ENCODE measurements around the gene DNM3.

DNM3 gene

DNA sequence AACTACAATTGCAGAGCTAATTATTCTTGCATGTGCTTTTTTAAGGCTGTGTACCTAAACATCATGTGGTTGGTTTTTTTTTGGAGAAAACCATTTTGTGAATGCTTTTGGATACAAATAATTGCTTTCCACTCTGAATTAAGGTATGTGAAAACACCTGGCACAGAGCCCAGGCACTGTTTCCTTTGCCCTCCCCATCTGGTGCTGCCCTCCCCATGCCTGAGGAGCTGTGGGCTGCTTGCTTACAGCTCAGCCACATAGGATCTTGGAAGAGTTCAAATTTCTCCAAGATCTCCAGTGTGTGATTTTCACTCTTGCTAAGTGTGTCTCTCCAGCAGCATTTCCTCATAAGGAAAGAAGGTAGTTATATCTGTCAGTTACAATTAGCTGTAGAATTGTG lies 27.8 kb downstream of the DNM3 start:
- no peak for DNase-seq (ENCODE audit: low read depth, low spot score)

GRCh38 chr1:171871848-171872247 lies 30.6 kb downstream of the DNM3 start:
- DNase-seq (ENCODE audit: low read depth, low spot score) = no peak

DNA sequence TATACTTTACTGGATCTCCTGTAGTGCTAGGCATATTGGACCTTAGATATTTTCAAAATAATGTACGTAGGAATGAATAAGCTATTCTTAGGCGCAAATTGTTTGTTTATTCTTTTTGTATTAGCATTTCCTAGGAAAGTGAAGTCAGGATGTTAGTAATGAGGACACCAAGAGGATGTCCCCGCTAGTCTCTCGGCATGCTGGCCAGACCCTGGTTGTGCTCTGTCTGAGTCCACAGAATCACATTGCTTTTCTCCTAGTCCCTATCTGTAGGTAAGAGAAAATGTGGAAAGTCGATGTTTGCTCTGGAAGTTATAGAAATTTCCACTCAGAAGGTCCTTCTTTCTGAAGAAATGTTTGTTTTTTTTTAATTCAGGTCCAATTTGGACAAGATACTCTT lies 31.1 kb downstream of the DNM3 start:
- no peak for DNase-seq (ENCODE audit: low read depth, low spot score)

GRCh38 chr1:171873664-171874063 lies 32.4 kb downstream of the DNM3 start:
- DNase-seq (ENCODE audit: low read depth, low spot score) = no peak

GRCh38 chr1:171877701-171878100 lies 36.4 kb downstream of the DNM3 start:
- no peak for DNase-seq (ENCODE audit: low read depth, low spot score)

- no peak for DNase-seq (ENCODE audit: low read depth, low spot score)
Measured at GRCh38 chr1:171879556-171879955, 38.3 kb downstream of the DNM3 start.

- no peak for DNase-seq (ENCODE audit: low read depth, low spot score)
Measured at GRCh38 chr1:171881442-171881841, 40.1 kb downstream of the DNM3 start.

GRCh38 chr1:171883849-171884248 lies 42.6 kb downstream of the DNM3 start:
- no peak for DNase-seq (ENCODE audit: low read depth, low spot score)

DNA sequence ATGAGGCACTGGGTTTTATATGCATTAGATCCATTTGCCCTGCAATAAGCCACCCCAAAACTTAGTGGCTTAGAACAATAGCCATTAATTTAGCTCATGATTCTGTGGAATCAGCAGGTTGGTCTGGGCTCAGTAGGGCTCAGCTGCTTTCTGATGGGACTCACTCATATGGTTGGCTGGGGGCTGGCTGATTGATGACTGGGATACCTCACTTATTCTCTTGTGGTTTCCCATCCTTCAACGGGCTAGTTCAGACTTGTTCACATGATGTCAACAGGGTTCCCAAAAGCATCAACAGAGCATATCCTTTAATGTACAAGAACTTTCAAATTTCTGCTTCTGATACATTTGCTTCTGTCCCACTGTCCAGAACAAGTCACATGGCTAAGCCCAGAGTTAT lies 43.2 kb downstream of the DNM3 start:
- no peak for DNase-seq (ENCODE audit: low read depth, low spot score)

- no peak for DNase-seq (ENCODE audit: low read depth, low spot score)
Measured at GRCh38 chr1:171890131-171890530, 48.8 kb downstream of the DNM3 start.

DNA sequence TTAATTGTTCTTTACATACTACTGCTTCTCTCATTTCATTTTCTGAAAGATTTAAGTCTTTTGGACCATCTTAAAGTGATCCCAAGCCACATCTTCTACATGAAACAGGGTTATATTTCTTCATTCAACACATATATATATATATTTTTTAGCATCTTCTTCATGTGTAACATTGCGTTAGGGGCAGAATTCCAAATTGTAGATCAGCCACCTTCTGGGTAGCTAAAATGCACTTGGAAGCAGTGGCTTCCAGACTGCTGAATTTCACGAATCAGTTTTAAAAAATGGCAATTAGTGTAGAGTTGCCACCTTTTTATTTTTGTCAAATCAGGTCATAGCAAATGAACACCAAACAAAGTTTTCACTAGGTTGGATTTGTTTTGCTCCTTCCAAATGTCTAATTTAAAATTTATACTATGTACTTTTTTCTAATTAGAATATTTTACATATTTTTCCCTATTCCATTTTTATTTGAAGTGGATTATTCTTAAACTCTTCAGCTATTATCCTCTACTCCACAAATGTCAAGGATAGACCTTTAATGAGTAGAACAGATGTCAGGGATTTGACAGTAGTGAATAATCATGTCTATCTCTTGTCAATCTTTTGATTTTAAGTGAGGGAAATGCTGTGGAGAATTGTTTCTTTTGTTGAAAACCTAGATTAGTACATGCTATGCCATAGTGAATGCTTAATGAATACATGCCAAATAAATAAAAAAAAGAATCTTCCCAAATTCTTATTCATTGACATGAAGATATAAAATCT lies 55.8 kb downstream of the DNM3 start:
- no peak for DNase-seq (ENCODE audit: low read depth, low spot score)

DNA sequence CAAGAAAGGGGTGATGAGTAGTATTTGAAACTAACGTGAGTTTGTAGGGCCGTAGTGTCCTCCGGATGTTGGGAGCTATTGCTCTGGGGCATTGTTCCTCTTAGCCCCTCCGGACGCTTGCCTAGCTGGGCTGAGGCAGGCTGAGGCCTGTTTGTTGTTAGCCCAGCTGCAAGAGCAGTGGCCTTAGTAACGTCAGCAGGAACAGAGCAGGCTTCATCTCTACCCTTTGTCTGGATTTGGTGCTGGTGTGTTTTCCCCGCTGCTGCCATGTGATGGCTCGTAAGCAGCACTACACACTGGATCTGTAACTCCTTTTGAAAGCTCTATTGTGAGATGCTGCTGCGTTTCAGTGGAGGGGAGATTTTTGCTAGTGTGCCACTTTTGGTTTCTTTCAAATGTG lies 57.6 kb downstream of the DNM3 start:
- DNase-seq (ENCODE audit: low read depth, low spot score) = peak; percentile 86

DNA sequence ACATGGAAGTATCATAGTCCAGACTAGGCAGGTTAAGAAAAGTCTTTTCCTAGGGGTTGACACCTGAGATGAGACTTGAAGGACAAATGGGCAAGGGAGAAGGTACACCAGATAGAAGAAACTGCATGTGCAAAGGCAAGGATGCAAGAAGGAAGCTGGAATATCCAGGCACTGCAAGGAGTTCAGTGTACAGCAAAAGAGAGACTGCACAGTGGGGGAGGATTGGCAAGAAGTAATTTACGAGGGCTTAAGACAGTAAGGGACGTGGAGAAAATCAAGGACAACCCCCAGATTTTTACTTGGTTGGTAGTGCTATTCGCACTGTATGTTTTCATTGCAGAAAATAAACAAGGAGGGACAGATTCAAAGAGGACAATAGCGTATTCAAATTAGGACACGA lies 58.5 kb downstream of the DNM3 start:
- DNase-seq (ENCODE audit: low read depth, low spot score) = no peak

- no peak for DNase-seq (ENCODE audit: low read depth, low spot score)
Measured at GRCh38 chr1:171901245-171901644, 59.9 kb downstream of the DNM3 start.

DNA sequence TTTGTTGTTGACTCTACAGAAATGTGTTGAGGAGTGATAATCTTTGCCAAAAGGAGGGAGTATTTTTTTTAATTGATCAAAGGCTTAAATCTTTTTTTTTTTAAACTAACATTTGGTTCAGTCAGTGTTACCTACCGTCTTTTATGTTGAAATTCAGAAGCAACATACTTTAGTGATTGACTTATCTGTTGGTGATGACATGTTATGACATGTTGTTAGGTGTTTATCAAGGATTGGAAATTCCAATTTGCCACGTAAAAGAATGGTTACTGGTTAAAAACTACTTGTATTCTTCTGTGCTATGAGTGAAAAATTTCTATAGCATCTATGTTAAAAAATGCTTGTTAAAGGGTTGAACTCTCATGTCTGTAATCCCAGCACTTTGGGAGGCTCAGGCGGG lies 61.2 kb downstream of the DNM3 start:
- no peak for DNase-seq (ENCODE audit: low read depth, low spot score)

DNA sequence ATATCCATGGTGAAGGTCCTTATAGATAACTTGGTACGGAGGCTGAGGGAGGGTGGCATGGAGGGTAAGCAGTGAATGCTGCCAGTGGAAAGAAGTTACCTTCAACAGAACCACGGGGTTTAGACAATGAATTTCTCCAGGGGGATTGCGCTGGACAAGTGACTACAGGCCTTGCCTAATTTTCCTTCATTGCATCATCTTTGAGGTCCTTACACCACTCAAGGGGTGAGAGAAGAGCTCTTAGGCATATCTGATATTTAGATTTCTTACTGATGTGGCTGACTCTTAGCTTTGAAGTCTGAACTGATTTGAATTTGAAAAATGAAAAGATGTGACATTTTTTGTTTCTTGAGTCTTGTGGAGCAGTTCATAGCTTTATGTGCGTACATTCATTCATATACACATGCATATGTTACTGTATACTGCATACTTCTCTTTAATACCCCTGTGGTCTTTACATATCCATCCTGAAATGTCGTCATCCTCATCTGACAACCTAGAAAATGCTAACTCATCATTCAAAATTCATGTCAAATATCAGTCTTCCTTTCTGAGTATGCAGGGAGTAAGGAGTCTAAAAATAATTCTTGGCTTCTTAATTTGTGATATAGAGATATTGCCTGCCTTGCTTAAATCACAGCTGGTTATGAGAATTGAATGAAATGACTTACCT lies 63.6 kb downstream of the DNM3 start:
- DNase-seq (ENCODE audit: low read depth, low spot score) = no peak

GRCh38 chr1:171909711-171910110 lies 68.4 kb downstream of the DNM3 start:
- no peak for DNase-seq (ENCODE audit: low read depth, low spot score)

DNA sequence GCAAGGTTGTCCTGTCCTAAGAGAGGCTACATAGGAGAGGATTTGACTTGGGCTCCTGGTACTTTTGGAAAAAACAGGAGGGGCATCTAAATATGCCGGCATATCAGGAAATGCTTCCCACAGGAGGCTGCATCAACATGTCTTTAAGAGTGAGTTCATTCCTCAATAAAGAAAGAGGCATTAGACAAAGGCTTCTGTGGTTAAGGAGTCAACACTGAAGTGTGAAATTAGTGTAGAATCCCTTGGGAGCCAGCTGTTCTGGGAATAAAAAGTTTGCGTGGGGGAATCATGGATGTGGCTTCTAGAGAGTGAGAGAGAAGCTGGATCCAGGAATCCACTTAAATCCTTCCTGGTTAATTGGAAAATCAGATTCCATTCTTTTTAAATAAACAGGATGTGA lies 69.5 kb downstream of the DNM3 start:
- DNase-seq (ENCODE audit: low read depth, low spot score) = no peak

- DNase-seq (ENCODE audit: low read depth, low spot score) = peak; percentile 43
Measured at GRCh38 chr1:171911506-171911905, 70.2 kb downstream of the DNM3 start.

DNA sequence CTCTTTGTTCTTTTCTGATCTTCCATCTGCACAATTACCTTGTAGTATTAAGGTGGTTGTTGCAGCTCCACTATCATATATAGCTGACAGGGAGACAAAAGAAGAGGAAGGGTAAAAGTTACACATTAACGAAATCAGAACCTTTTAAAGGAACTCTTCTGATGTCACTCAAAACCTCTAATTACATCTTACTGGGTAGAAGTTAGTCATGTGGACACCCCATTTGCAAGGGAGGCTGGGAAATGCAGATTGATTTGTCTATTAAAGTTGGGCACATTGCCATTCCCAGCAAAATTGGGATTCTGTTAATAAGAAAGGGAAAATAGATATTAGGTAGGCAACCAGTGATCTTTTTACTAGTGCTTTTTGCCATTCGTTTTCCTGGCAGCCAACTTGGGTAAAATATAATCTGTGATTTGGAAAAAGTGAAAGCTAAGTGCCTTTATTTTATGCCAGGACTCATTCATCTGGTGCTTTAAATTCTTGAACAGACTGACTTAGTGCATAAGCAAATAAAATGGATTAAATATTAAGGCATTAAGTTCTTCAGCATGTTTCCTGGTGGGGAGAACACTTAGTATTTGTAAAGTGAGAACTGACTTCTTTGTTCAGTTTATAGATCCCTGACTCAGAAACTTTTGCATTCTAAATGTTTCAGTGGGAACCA lies 71.3 kb downstream of the DNM3 start:
- no peak for DNase-seq (ENCODE audit: low read depth, low spot score)

GRCh38 chr1:171913385-171913784 lies 72.1 kb downstream of the DNM3 start:
- no peak for DNase-seq (ENCODE audit: low read depth, low spot score)

DNA sequence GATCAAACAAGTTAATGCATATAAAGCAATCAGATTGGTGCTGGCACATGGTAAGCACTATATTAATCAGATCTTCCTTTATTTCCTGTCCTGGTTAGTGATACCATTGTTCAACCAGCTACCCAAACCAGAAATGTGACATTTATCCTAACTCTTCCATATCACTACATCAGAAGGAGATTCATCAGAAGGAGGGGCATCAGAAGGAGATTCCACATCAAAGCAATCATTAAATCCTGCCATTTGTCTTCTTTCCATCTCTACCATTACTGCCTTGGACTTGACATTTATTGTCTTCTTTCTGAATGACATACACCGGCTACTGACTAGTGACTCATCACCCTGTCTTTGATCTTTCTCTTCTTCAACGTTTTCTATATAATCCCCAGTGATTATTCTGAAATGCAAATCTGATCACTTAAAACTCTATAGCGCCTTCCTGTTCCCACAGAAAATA lies 75.0 kb downstream of the DNM3 start:
- no peak for DNase-seq (ENCODE audit: low read depth, low spot score)

GRCh38 chr1:171917331-171917730 lies 76.0 kb downstream of the DNM3 start:
- no peak for DNase-seq (ENCODE audit: low read depth, low spot score)
